ENCODE measurements around the gene SPAG5. TPM values are rescaled to one million over a fixed set of nuclear protein-coding genes. Genes with fewer than 3 reads are reported as not detected.
"Not testable (repeated sequence)": the region's sequence is repeated elsewhere in the genome, so short reads cannot be mapped to it uniquely, and the experiment has no call there.

Gene SPAG5
- total RNA-seq, 3 donors from 2014 or later (not counting 1 experiment from before 2014, with no cell fraction given) = 18.0 to 19.6 (median 19.3) TPM

DNA sequence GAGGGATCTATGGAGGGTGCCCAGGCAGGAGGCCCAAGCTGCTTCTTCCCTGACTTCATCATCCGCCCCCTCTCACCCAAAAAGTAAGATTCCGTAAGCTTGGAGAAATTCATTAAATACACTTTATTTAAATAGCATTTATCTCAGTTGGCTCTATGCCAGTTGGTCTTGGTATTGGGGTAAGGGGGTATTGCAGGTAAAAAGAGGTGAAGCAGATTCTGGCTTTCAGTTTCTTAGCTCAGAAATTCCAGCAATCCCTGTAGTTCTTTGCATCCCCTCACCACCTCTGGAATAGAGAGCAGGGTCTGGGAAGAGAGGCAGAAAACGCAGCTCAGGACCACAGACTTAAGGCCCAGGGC lies 21.4 kb downstream of the SPAG5 start:
- Histone ChIP-seq H3K9me3 (ENCODE audit: control insufficient read depth, insufficient read depth, low read length) (no peaks in the 10 kb centered on the region), H3K4me1 (ENCODE audit: control insufficient read depth, insufficient read depth, low read length) (peaks cover 18% of the 10 kb centered on the region), H3K27ac (ENCODE audit: low read length) (no peak overlapping the region), H3K27me3 (ENCODE audit: control insufficient read depth, insufficient read depth, low read length) (no peaks in the 10 kb centered on the region), H3K36me3 (ENCODE audit: control insufficient read depth, insufficient read depth, low read length) (peaks cover under 1% of the 10 kb centered on the region), H3K4me3 (ENCODE audit: low read length) (no peak overlapping the region)
- Mint-ChIP-seq H3K27me3 (ENCODE audit: low read depth in 2 of 2) (no peaks in the 10 kb centered on the region), H3K9me3 (no peaks in the 10 kb centered on the region), H3K27ac (peak overlapping the region; percentile 81 to 95), H3K4me1 (peaks cover 21 to 24% of the 10 kb centered on the region in 2 donors), H3K4me3 (peak overlapping the region; percentile 22), H3K36me3 (no peaks in the 10 kb centered on the region)
- TF ChIP-seq, protein P1, sequence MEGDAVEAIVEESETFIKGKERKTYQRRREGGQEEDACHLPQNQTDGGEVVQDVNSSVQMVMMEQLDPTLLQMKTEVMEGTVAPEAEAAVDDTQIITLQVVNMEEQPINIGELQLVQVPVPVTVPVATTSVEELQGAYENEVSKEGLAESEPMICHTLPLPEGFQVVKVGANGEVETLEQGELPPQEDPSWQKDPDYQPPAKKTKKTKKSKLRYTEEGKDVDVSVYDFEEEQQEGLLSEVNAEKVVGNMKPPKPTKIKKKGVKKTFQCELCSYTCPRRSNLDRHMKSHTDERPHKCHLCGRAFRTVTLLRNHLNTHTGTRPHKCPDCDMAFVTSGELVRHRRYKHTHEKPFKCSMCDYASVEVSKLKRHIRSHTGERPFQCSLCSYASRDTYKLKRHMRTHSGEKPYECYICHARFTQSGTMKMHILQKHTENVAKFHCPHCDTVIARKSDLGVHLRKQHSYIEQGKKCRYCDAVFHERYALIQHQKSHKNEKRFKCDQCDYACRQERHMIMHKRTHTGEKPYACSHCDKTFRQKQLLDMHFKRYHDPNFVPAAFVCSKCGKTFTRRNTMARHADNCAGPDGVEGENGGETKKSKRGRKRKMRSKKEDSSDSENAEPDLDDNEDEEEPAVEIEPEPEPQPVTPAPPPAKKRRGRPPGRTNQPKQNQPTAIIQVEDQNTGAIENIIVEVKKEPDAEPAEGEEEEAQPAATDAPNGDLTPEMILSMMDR (IDR thresholded peaks at IDR 0.05) = no peak
- 100% methylated on average over 1 of the region's 3 CpGs for WGBS (ENCODE audit: insufficient coverage)
- intact Hi-C loops (cut with micrococcal nuclease) = no loop called here
- DNase-seq (no peak), ATAC-seq (no peak)

DNA sequence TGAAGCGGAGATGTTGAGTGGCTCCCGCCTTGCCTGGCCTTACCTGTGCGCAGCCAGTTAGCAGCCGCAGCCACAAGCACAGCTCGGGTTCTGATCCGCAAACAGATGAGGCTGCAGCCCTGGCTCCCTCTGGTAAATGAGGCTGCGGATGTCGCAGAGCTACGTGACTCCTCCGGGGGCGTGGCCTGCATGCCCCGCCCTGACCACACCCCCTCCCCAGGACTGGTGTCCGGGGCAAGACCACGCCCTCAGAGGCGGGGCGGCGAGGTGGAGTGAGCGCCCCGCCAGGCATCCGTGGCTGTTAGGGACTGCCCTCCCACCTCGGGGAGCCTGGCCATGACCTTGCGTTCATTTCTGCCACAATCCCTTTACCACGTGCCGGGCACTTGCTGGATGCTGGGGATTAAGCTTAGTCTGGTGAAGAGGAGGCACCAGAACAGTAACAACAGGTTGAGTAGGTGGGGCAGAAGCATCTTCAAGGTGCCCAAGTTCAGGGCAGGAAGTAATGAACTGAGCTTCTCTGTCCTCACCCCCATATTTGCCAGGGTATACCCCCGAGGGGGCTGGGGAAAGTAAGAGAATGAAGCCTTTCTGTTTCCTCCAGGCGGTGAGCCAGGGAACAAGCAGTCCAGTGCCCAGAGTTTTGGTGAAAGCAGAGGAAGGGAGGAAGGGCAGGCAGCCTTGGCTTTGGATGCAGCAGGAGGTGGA lies 21.9 kb downstream of the SPAG5 start, which contains the start of gene ALDOC:
ALDOC (minus strand) TSS at position 138 of the 708 bp plus-strand sequence. CDS start 1,363 bp downstream, outside the sequence.
- ATAC-seq = peak; percentile 99 to 100 (median 99)
- peak within 1 kb of the TSS; percentile 15 for H3K4me3 ChIP-seq (ENCODE audit: low read length)
- H3K9me3 ChIP-seq (ENCODE audit: control insufficient read depth, insufficient read depth, low read length) = no peaks in the 10 kb centered on the region
- TF ChIP-seq, protein P1 (IDR thresholded peaks at IDR 0.05) = no peak
- Mint-ChIP-seq H3K36me3 (no peaks in the 10 kb centered on the region), H3K4me1 (peaks cover 26 to 29% of the 10 kb centered on the region in 2 donors), H3K9me3 (no peaks in the 10 kb centered on the region), H3K27me3 (ENCODE audit: low read depth in 2 of 2) (no peaks in the 10 kb centered on the region), H3K27ac (peak within 1 kb of the TSS; percentile 81 to 95), H3K4me3 (peak within 1 kb of the TSS; percentile 78)
- peak within 1 kb of the TSS; percentile 4 for H3K27ac ChIP-seq (ENCODE audit: low read length)
- no peaks in the 10 kb centered on the region for H3K36me3 ChIP-seq (ENCODE audit: control insufficient read depth, insufficient read depth, low read length)
- no peaks in the 10 kb centered on the region for H3K27me3 ChIP-seq (ENCODE audit: control insufficient read depth, insufficient read depth, low read length)
- peaks cover 24% of the 10 kb centered on the region for H3K4me1 ChIP-seq (ENCODE audit: control insufficient read depth, insufficient read depth, low read length)
- intact Hi-C loops (cut with micrococcal nuclease) = loop anchor here (1.0 kb wide), 1 partner anchor 22 kb away; the partner anchor contains the start of gene SPAG5
- 5% methylated on average over 26 of the region's 26 CpGs for WGBS (ENCODE audit: insufficient coverage)
- peak; percentile 99 for DNase-seq

DNA sequence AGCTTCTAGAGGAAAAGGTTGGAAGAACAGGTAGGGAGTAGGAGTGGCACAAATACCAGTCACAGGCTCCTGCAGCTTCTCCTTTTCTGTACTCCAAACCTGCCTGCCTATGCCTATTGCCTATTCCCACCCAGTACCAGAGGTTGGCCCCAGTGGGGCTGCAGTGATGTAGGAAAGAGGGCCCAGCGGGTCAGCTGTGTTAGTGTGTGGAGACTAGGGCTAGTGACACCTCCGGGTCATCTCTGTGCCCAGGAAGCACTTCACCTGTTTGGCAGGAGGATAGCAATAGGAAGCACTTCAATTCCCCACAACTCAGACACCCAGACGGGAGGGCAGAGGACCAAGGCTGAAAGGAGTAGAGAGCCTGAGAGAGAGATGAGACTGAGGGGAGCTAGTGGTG lies 22.8 kb downstream of the SPAG5 start:
- intact Hi-C loops (cut with micrococcal nuclease) = loop anchor here (1.0 kb wide), 1 partner anchor 23 kb away; the partner anchor contains the start of gene SPAG5
- H3K4me3 ChIP-seq (ENCODE audit: low read length); H3K27me3 Mint-ChIP-seq (ENCODE audit: low read depth in 2 of 2); H3K27me3 ChIP-seq (ENCODE audit: control insufficient read depth, insufficient read depth, low read length); ATAC-seq; H3K9me3 Mint-ChIP-seq; H3K27ac ChIP-seq (ENCODE audit: low read length); H3K36me3 ChIP-seq (ENCODE audit: control insufficient read depth, insufficient read depth, low read length); DNase-seq; H3K9me3 ChIP-seq (ENCODE audit: control insufficient read depth, insufficient read depth, low read length); H3K36me3 Mint-ChIP-seq: not testable (repeated sequence)
- Mint-ChIP-seq H3K27ac (peak overlapping the region; percentile 81 to 95), H3K4me1 (peaks cover 29 to 33% of the 10 kb centered on the region in 2 donors), H3K4me3 (peak overlapping the region; percentile 78)
- no CpG with 5 or more reads among the region's 3 CpGs for WGBS (ENCODE audit: insufficient coverage)
- peaks cover 28% of the 10 kb centered on the region for H3K4me1 ChIP-seq (ENCODE audit: control insufficient read depth, insufficient read depth, low read length)

DNA sequence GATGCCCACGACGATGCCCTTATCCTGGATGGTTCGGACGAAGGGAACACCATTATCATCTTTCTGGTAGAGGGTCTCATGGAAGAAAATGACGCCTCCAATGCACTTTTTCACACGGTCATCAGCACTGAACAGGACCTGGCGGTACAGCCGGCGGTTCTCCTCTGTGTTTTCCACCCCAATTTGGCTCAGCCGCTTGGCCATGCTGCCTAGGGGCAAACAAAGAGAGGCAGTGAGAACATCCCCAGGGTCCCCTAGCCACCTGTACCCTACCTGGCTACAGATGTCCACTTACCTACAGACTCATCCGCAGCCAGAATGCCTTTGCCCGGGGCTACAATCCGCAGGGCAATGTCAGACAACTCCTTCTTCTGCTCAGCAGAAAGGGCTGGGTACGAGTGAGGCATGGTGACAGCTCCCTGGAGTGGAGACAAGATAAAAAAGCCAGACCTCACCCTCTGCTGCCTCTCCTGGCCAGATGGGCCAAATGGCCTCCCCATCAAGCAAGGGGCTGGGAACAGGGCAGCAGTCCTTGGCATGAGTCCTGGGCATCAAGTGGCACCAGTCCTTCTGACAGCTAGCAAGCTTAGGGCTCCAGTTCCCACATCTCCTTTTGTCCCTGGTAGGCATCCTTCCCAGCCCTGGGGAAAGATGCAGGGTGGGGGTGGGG lies 23.6 kb downstream of the SPAG5 start:
- DNase-seq = no peak
- WGBS (ENCODE audit: insufficient coverage) = 97% methylated on average over 14 of the region's 14 CpGs
- TF ChIP-seq, protein P1 (IDR thresholded peaks at IDR 0.05) = no peak
- Histone ChIP-seq H3K27me3 (ENCODE audit: control insufficient read depth, insufficient read depth, low read length) (no peaks in the 10 kb centered on the region), H3K27ac (ENCODE audit: low read length) (no peak overlapping the region), H3K4me3 (ENCODE audit: low read length) (no peak overlapping the region), H3K9me3 (ENCODE audit: control insufficient read depth, insufficient read depth, low read length) (no peaks in the 10 kb centered on the region), H3K36me3 (ENCODE audit: control insufficient read depth, insufficient read depth, low read length) (no peaks in the 10 kb centered on the region), H3K4me1 (ENCODE audit: control insufficient read depth, insufficient read depth, low read length) (peaks cover 35% of the 10 kb centered on the region)
- intact Hi-C loops (cut with micrococcal nuclease) = no loop called here
- Mint-ChIP-seq H3K27me3 (ENCODE audit: low read depth in 2 of 2) (no peaks in the 10 kb centered on the region), H3K9me3 (no peaks in the 10 kb centered on the region), H3K4me3 (no peak overlapping the region), H3K4me1 (peaks cover 35 to 40% of the 10 kb centered on the region in 2 donors), H3K27ac (no peak overlapping the region), H3K36me3 (no peaks in the 10 kb centered on the region)
- ATAC-seq = no peak
